GM12864 (cell line): Measurements from ENCODE around the gene LTV1.

ENCODE experiments used
- DNase-seq: peaks from one replicate; pipeline ENCODE4 v3.0.0-alpha.2; 2011; ENCODE audit warnings: low read depth
- H3K4me3 ChIP-seq: 2 replicates; pipeline ENCODE4 v1.5.1; 2011; ENCODE audit warnings: mild to moderate bottlenecking, low read depth, low read length, control low read depth
- CTCF ChIP-seq: IDR thresholded peaks from 2 replicates; pipeline ENCODE4 v1.5.1; 2011; ENCODE audit warnings: low read depth, mild to moderate bottlenecking, moderate library complexity, low read length, control low read depth, inconsistent platforms; ENCODE audit errors: missing control alignments

LTV1 gene

DNA sequence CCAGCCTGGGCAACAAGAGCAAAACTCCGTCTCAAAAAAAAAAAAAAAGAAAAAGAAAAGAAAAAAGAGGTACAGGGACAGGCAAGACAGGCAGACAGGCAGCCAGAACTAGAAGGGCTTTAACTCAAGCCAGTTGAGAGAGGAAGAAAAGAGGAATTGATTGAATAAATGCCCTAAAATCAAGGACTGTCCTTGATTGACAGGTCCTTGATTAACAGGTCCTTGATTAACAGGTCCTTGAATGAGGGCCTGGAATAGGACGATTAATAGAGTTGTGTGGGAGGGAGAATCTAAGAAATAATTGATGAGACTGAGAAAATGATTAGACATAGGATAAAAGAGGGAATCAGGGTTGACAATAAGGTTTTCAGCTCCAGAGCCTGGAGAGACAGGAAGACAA, 57.2 kb downstream of the LTV1 start:
- TF ChIP-seq CTCF, result no peak
- H3K4me3 ChIP-seq, result no peak overlapping the region
- no peak for DNase-seq

- TF ChIP-seq CTCF, result no peak
- peak; percentile 58 for DNase-seq
- no peak overlapping the region for H3K4me3 ChIP-seq
Observed at GRCh38 chr6:143901885-143902750, 59.0 kb downstream of the LTV1 start.

GRCh38 chr6:143902827-143903226, 59.7 kb downstream of the LTV1 start:
- no peak for DNase-seq
- no peak for TF ChIP-seq CTCF
- H3K4me3 ChIP-seq, result no peak overlapping the region

DNA sequence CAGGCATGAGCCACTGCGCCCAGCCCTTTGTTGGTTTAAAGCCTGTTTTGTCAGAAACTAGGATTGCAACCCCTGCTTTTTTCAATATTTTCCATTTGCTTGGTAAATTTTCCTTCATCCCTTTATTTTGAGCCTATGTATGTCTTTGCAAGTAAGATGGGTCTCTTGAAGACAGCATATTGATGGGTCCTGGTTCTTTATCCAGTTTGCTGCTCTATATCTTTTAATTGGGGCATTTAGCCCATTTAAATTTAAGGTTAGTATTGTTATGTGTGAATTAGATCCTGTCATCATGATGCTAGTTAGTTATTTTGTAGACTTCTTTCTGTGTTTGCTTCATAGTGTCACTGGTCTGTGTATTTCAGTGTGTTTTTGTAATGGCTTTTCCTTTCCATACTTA, 67.9 kb downstream of the LTV1 start:
- TF ChIP-seq CTCF, result no peak
- H3K4me3 ChIP-seq, result no peak overlapping the region
- DNase-seq, result no peak

DNA sequence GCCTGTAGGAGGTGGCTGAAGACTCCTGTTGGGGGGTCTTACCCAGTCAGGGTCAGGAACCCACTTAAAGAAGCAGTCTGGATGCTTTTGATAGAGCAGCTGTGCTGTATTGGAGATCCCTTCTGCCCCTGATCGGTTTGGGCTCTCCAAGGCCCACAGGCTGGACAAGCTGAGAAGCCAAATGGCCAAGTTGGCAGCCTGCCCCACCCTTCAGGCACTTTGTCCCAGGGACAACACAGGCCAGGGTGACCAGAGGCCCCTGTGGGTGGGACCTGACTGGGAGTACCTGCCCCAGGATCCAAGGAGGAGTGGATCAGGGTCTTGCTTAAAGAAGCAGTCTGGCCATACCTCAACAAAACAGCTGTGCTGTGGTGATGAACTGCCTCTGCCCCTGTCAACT, 69.5 kb downstream of the LTV1 start:
- no peak for TF ChIP-seq CTCF
- no peak for DNase-seq

More for the DNA sequence above, 69.5 kb downstream of the LTV1 start:
- H3K4me3 ChIP-seq, result no peak overlapping the region
